Skeletal muscle satellite cell (primary cell): ENCODE measurements around the gene LCLAT1.
"Not testable (repeated sequence)": the region's sequence is repeated elsewhere in the genome, so short reads cannot be mapped to it uniquely, and the experiment has no call there.

Experiments used
- H3K27me3 ChIP-seq: 2 replicates; pipeline ENCODE4 v1.7.0; 2013; ENCODE audit warnings: low read length; ENCODE audit not compliant: control insufficient read depth, insufficient read depth
- H3K36me3 ChIP-seq: 2 replicates; pipeline ENCODE4 v1.7.0; 2013; ENCODE audit warnings: mild to moderate bottlenecking, control low read depth, low read length; ENCODE audit not compliant: insufficient read depth
- H3K4me1 ChIP-seq: 2 replicates; pipeline ENCODE4 v1.7.0; 2013; ENCODE audit warnings: low read length; ENCODE audit not compliant: control insufficient read depth, insufficient read depth
- H3K4me2 ChIP-seq: 2 replicates; pipeline ENCODE4 v1.7.0; 2013; ENCODE audit warnings: mild to moderate bottlenecking, low read length
- H3K4me3 ChIP-seq: 2 replicates; pipeline ENCODE4 v1.7.0; 2013; ENCODE audit warnings: low read length
- H3K9ac ChIP-seq: 2 replicates; pipeline ENCODE4 v1.7.0; 2013; ENCODE audit warnings: mild to moderate bottlenecking, low read depth, low read length, moderate library complexity
- H3K9me3 ChIP-seq: replicated peaks from 2 replicates; pipeline ENCODE4 v1.7.0; 2013; ENCODE audit warnings: mild to moderate bottlenecking, control low read depth, low read length

The LCLAT1 gene

DNA sequence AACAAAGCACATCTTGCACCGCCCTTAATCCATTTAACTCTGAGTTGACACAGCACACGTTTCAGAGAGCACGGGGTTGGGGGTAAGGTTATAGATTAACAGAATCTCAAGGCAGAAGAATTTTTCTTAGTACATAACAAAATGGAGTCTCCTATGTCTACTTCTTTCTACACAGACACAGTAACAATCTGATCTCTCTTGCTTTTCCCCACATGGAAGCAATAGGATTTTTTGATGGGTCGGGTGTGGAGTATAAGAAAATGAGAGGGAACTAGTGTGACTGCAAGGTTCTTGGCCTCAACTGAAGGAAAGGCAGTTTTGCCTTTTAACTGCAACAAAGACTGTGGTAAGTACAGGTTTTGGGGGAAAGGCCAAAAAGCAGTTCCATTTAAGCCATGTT lies 167.2 kb downstream of the LCLAT1 start:
- H3K4me2 ChIP-seq = not testable (repeated sequence)

GRCh38 chr2:30615926-30616325 lies 168.9 kb downstream of the LCLAT1 start:
- Histone ChIP-seq H3K4me2 (no peak overlapping the region), H3K36me3 (no peaks in the 10 kb centered on the region), H3K9ac (no peak overlapping the region), H3K9me3 (no peaks in the 10 kb centered on the region), H3K4me1 (peaks cover 3% of the 10 kb centered on the region), H3K4me3 (no peak overlapping the region), H3K27me3 (no peaks in the 10 kb centered on the region)

More for the DNA sequence above, 167.2 kb downstream of the LCLAT1 start:
- not testable (repeated sequence) for H3K4me3 ChIP-seq, H3K4me1 ChIP-seq, H3K36me3 ChIP-seq, H3K27me3 ChIP-seq, H3K9me3 ChIP-seq, H3K9ac ChIP-seq

GRCh38 chr2:30620102-30620501 lies 173.1 kb downstream of the LCLAT1 start:
- Histone ChIP-seq H3K4me1 (no peaks in the 10 kb centered on the region), H3K9ac (no peak overlapping the region), H3K9me3 (no peaks in the 10 kb centered on the region), H3K4me3 (no peak overlapping the region), H3K36me3 (no peaks in the 10 kb centered on the region), H3K4me2 (no peak overlapping the region), H3K27me3 (no peaks in the 10 kb centered on the region)

GRCh38 chr2:30621836-30622235 lies 174.8 kb downstream of the LCLAT1 start:
- Histone ChIP-seq H3K4me3 (no peak overlapping the region), H3K36me3 (no peaks in the 10 kb centered on the region), H3K9me3 (no peaks in the 10 kb centered on the region), H3K4me1 (no peaks in the 10 kb centered on the region), H3K4me2 (no peak overlapping the region), H3K27me3 (no peaks in the 10 kb centered on the region), H3K9ac (no peak overlapping the region)

- no peaks in the 10 kb centered on the region for H3K27me3 ChIP-seq
- H3K4me1 ChIP-seq = no peaks in the 10 kb centered on the region
- no peak overlapping the region for H3K4me2 ChIP-seq
Observed at GRCh38 chr2:30622452-30622851, 175.4 kb downstream of the LCLAT1 start.

DNA sequence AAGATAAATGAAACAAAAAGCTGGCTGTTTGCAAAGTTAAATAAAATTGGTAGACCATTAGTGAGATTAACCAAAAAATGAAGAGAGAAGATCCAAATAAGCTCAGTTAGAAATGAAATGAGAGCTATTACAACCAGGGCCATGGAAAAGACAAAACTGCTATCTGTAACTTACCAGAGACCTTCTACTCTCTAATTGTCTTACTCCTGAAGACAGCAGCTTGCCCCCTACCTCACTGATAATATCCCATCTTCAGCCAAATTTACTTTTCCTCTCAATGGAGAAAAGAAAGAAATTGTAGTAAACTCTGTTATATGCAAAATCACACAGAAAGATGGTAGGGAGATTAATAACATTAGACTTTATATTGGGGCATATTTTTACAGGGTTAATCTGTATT lies 178.2 kb downstream of the LCLAT1 start:
- Histone ChIP-seq H3K9me3 (no peaks in the 10 kb centered on the region), H3K4me1 (peaks cover 8% of the 10 kb centered on the region), H3K4me3 (no peak overlapping the region), H3K27me3 (no peaks in the 10 kb centered on the region), H3K4me2 (no peak overlapping the region), H3K9ac (no peak overlapping the region), H3K36me3 (no peaks in the 10 kb centered on the region)

More at GRCh38 chr2:30622452-30622851, 175.4 kb downstream of the LCLAT1 start:
- Histone ChIP-seq H3K4me3 (no peak overlapping the region), H3K9me3 (no peaks in the 10 kb centered on the region), H3K36me3 (no peaks in the 10 kb centered on the region), H3K9ac (no peak overlapping the region)

DNA sequence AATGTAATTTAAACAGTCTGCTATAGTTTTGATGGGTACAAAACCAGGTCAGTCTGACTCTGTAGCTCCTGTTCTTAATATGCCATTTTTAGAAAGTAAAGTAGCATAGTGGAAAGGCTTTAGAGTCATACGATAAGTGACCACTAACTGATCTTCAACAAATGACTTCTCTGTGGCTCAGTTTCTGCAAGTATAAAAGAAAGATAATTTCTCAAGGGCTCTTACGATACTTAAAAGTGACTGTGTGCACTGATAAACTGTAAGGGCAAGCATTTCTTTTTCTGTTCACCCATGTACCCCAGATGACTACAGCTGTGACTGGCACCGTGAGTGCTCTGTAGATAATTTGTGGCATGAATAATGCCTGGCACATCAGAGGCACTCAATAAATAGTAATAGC lies 178.7 kb downstream of the LCLAT1 start:
- Histone ChIP-seq H3K4me3 (no peak overlapping the region), H3K4me2 (no peak overlapping the region), H3K27me3 (no peaks in the 10 kb centered on the region), H3K9me3 (no peaks in the 10 kb centered on the region), H3K36me3 (no peaks in the 10 kb centered on the region), H3K4me1 (peaks cover 8% of the 10 kb centered on the region), H3K9ac (no peak overlapping the region)

DNA sequence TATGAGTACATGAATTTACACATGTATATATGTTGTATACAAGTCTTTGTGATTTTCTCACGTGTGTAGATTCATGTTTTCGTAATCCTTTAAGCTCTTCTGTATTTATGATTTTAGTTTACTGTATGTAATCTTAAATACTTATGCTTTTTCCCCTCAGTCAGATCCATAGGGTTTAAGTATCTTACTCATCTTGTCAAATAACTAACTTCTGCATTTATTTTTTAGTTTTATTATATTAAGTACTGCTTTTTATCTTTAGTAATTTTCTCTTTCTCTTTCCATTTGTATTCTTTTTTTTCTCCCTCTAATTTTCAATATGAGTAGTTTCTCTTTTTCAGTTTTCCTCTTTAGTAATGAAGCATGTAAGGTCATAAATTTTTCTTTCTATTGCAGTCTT lies 179.4 kb downstream of the LCLAT1 start:
- Histone ChIP-seq H3K9ac (no peak overlapping the region), H3K36me3 (no peaks in the 10 kb centered on the region), H3K4me3 (no peak overlapping the region), H3K9me3 (no peaks in the 10 kb centered on the region), H3K4me1 (peaks cover 8% of the 10 kb centered on the region), H3K4me2 (no peak overlapping the region), H3K27me3 (no peaks in the 10 kb centered on the region)

- H3K4me3 ChIP-seq = no peak overlapping the region
- no peaks in the 10 kb centered on the region for H3K9me3 ChIP-seq
- no peak overlapping the region for H3K9ac ChIP-seq
- H3K36me3 ChIP-seq = no peaks in the 10 kb centered on the region
- H3K4me2 ChIP-seq = no peak overlapping the region
- peaks cover 8% of the 10 kb centered on the region for H3K4me1 ChIP-seq
- no peaks in the 10 kb centered on the region for H3K27me3 ChIP-seq
Observed at GRCh38 chr2:30627151-30627550, 180.1 kb downstream of the LCLAT1 start.

GRCh38 chr2:30628341-30628740 lies 181.3 kb downstream of the LCLAT1 start:
- H3K9me3 ChIP-seq = no peaks in the 10 kb centered on the region
- peaks cover 8% of the 10 kb centered on the region for H3K4me1 ChIP-seq
- no peak overlapping the region for H3K9ac ChIP-seq
- no peak overlapping the region for H3K4me2 ChIP-seq
- H3K4me3 ChIP-seq = no peak overlapping the region
- no peaks in the 10 kb centered on the region for H3K36me3 ChIP-seq
- H3K27me3 ChIP-seq = no peaks in the 10 kb centered on the region

DNA sequence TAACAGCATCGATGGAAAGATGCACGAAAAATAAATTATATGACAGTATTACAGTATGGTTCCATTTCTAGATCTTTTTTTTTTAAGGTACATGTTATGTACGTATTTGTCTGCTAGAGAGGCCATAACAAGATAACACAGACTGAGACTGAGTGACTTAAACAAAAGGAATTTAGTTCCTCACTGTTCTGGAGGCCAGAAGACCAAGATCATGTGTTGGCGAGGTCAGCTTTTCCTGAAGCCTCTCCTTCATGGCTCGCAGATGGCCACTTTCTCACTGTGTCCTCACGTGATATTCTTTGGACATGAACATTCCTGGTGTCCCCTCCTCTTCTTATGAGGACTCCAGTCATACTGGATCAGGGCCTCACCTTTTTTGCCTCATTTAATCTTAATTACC lies 182.8 kb downstream of the LCLAT1 start:
- H3K4me2 ChIP-seq = no peak overlapping the region

DNA sequence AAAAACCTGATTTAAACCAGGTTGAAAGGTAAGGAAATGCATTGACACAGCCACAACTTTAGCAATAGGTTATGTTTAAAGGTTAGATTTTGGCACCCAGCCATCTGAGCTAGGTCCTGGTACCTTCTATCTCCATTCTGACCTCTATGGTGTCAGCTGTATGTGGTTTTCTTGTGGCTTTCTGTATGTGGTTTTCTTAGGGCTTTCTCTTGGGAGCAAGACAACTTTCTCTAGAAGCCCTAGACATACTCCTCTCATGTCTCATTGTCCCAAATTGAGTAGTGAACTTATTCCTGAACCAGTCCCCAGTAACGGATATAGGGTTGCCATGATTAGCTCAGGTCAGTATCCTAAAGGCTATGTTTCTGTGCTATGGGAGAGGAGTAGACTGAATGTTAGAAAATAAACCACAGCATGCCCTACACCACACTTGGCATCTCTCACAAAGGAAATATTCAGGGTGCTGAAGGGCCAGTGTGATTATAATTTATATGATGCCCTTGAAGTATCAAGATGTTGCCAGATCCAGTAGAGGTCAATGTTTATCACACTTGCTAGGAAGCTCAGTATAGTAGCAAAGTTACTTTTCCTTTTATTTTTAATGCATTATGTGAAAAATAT lies 184.1 kb downstream of the LCLAT1 start:
- H3K4me1 ChIP-seq = peaks cover 8% of the 10 kb centered on the region

More for the DNA sequence above, 182.8 kb downstream of the LCLAT1 start:
- H3K9me3 ChIP-seq = no peaks in the 10 kb centered on the region
- H3K36me3 ChIP-seq = no peaks in the 10 kb centered on the region
- H3K9ac ChIP-seq = no peak overlapping the region
- peaks cover 8% of the 10 kb centered on the region for H3K4me1 ChIP-seq
- no peaks in the 10 kb centered on the region for H3K27me3 ChIP-seq
- H3K4me3 ChIP-seq = no peak overlapping the region

More for the DNA sequence above, 184.1 kb downstream of the LCLAT1 start:
- H3K4me3 ChIP-seq = no peak overlapping the region
- no peaks in the 10 kb centered on the region for H3K27me3 ChIP-seq
- no peaks in the 10 kb centered on the region for H3K9me3 ChIP-seq
- no peaks in the 10 kb centered on the region for H3K36me3 ChIP-seq
- H3K4me2 ChIP-seq = no peak overlapping the region
- H3K9ac ChIP-seq = no peak overlapping the region
